ENCODE measurements around the gene OR5J2. TPM values are rescaled to one million over a fixed set of nuclear protein-coding genes. Genes with fewer than 3 reads are reported as not detected.
"Not testable (repeated sequence)": the region's sequence is repeated elsewhere in the genome, so short reads cannot be mapped to it uniquely, and the experiment has no call there.

OR5J2 gene
- total RNA-seq, 1 donor from 2014 or later, result not detected

DNA sequence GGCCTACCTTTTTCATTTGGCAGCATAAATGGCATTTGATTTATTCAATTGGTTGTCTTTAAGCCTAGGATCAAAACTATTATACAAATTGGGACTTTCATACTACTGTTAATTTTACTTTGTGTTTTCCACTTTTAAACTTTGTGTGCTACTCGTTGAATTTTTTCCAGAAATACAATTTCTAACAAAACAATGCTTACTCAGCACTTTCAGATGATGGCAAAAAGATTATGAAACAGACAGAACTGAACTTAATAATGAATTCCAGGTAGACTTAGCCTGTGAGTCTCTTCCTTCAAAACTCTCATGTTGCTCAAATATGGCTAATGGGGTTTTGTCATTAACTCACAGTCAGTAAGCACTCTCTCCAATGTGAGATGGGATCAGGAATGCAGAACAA is 31.4 kb downstream of the OR5J2 start:
- Mint-ChIP-seq H3K9me3 (no peaks in the 10 kb centered on the region), H3K36me3 (no peaks in the 10 kb centered on the region), H3K27ac (no peak overlapping the region), H3K27me3 (no peaks in the 10 kb centered on the region), H3K4me3 (no peak overlapping the region), H3K4me1 (ENCODE audit: unreplicated experiment) (no peaks in the 10 kb centered on the region)
- DNase-seq (ENCODE audit: extremely low spot score, unreplicated experiment), result no peak
- TF ChIP-seq, protein P1, sequence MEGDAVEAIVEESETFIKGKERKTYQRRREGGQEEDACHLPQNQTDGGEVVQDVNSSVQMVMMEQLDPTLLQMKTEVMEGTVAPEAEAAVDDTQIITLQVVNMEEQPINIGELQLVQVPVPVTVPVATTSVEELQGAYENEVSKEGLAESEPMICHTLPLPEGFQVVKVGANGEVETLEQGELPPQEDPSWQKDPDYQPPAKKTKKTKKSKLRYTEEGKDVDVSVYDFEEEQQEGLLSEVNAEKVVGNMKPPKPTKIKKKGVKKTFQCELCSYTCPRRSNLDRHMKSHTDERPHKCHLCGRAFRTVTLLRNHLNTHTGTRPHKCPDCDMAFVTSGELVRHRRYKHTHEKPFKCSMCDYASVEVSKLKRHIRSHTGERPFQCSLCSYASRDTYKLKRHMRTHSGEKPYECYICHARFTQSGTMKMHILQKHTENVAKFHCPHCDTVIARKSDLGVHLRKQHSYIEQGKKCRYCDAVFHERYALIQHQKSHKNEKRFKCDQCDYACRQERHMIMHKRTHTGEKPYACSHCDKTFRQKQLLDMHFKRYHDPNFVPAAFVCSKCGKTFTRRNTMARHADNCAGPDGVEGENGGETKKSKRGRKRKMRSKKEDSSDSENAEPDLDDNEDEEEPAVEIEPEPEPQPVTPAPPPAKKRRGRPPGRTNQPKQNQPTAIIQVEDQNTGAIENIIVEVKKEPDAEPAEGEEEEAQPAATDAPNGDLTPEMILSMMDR (conservative IDR thresholded peaks at IDR 0.05), result no peak

DNA sequence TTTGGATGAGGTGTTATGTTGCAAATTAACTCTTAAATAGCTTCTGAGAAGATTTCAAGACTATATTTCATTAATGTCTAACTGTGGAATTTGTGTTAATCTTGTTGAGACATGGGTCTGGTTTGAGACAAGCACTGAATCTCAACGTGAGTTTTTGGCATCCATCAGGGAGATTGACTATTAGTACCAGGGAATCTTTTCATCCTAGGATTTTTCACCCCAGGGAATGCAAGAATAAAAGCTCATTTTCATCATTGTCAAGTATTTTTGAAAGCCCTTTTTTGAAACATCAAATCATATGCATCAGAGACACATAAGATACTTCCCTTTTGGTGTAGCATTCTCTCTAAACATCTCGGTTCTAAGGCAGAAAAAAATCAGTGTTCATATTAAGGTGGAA is 38.1 kb downstream of the OR5J2 start:
- no peaks in the 10 kb centered on the region for H3K36me3 Mint-ChIP-seq
- no peaks in the 10 kb centered on the region for H3K9me3 Mint-ChIP-seq
- H3K4me1 Mint-ChIP-seq (ENCODE audit: unreplicated experiment), result no peaks in the 10 kb centered on the region
- no peak overlapping the region for H3K4me3 Mint-ChIP-seq
- TF ChIP-seq, protein P1 (conservative IDR thresholded peaks at IDR 0.05), result no peak
- H3K27me3 Mint-ChIP-seq, result no peaks in the 10 kb centered on the region
- no peak overlapping the region for H3K27ac Mint-ChIP-seq
- DNase-seq (ENCODE audit: extremely low spot score, unreplicated experiment), result no peak

DNA sequence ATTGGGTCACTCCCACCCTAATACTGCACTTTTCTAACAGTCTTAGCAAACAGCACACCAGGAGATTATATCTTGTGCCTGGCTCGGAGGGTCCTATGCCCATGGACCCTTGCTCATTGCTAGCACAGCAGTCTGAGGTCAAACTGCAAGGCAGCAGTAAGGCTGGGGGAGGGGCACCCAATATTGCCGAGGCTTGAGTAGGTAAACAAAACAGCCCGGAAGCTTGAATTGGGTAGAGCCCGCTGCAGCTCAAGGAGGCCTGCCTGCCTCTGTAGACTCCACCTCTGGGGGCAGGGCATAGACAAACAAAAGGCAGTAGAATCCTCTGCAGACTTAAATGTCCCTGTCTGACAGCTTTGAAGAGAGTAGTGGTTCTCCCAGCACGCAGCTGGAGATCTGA is 43.3 kb downstream of the OR5J2 start:
- DNase-seq (ENCODE audit: extremely low spot score, unreplicated experiment); H3K27me3 Mint-ChIP-seq; H3K9me3 Mint-ChIP-seq; H3K27ac Mint-ChIP-seq; H3K4me3 Mint-ChIP-seq; H3K4me1 Mint-ChIP-seq (ENCODE audit: unreplicated experiment); H3K36me3 Mint-ChIP-seq: not testable (repeated sequence)

Other genes starting within 250 kb of the OR5J2 start
- not detected in 2 replicates for gene OR5I1, start 240.2 kb upstream of the OR5J2 start, total RNA-seq (ENCODE audit: low replicate concordance)
- not detected in 2 replicates for gene OR10AG1, start 206.7 kb upstream of the OR5J2 start, total RNA-seq (ENCODE audit: low replicate concordance)
- not detected in 2 replicates for gene OR5F1, start 182.0 kb upstream of the OR5J2 start, total RNA-seq (ENCODE audit: low replicate concordance)
- not detected in 2 replicates for gene OR5AS1, start 149.0 kb upstream of the OR5J2 start, total RNA-seq (ENCODE audit: low replicate concordance)
- gene OR8I2, start 83.3 kb upstream of the OR5J2 start, total RNA-seq (ENCODE audit: low replicate concordance), result not detected in 2 replicates
- not detected in 2 replicates for gene OR8H2, start 72.9 kb upstream of the OR5J2 start, total RNA-seq (ENCODE audit: low replicate concordance)
- gene OR8H3, start 54.2 kb upstream of the OR5J2 start, total RNA-seq (ENCODE audit: low replicate concordance), result not detected in 2 replicates
- gene OR8J3, start 36.4 kb upstream of the OR5J2 start, total RNA-seq (ENCODE audit: low replicate concordance), result not detected in 2 replicates
- gene OR8K5, start 16.3 kb upstream of the OR5J2 start, total RNA-seq (ENCODE audit: low replicate concordance), result not detected in 2 replicates
- not detected in 2 replicates for gene OR5T2, start 57.6 kb downstream of the OR5J2 start, total RNA-seq (ENCODE audit: low replicate concordance)
- gene OR5T3, start 75.6 kb downstream of the OR5J2 start, total RNA-seq (ENCODE audit: low replicate concordance), result not detected in 2 replicates
- gene OR5T1, start 97.5 kb downstream of the OR5J2 start, total RNA-seq (ENCODE audit: low replicate concordance), result not detected in 2 replicates
- not detected in 2 replicates for gene OR8H1, start 115.6 kb downstream of the OR5J2 start, total RNA-seq (ENCODE audit: low replicate concordance)
- not detected in 2 replicates for gene OR8K3, start 138.5 kb downstream of the OR5J2 start, total RNA-seq (ENCODE audit: low replicate concordance)
- not detected in 2 replicates for gene OR8K1, start 169.4 kb downstream of the OR5J2 start, total RNA-seq (ENCODE audit: low replicate concordance)
- gene OR8J1, start 177.7 kb downstream of the OR5J2 start, total RNA-seq (ENCODE audit: low replicate concordance), result not detected in 2 replicates
- gene OR8U1, start 199.0 kb downstream of the OR5J2 start, total RNA-seq (ENCODE audit: low replicate concordance), result not detected in 2 replicates
- not detected in 2 replicates for gene OR5AL1, start 236.1 kb downstream of the OR5J2 start, total RNA-seq (ENCODE audit: low replicate concordance)

Data from type B pancreatic cell (in vitro differentiated cells).